Keratinocyte (primary cell): ENCODE data around the gene RTN1. TPM values are rescaled to one million over a fixed set of nuclear protein-coding genes. Genes with fewer than 3 reads are reported as not detected.

Experiments
- DNase-seq: peaks from one replicate; pipeline ENCODE4 v3.0.0-alpha.2; 2011; ENCODE audit warnings: low read depth, missing footprints, low spot score
- FAIRE-seq: peaks from 2 replicates; lab custom pipeline; 2011; peaks lifted over from hg19 to GRCh38; lab: Jason Lieb, UNC
- H2AFZ ChIP-seq: 2 replicates; pipeline ENCODE4 v1.6.0; 2012; ENCODE audit warnings: low read length, control low read depth, inconsistent platforms; ENCODE audit not compliant: control insufficient read depth
- H3K27ac ChIP-seq: 2 replicates; pipeline ENCODE4 v1.5.1; 2011; ENCODE audit warnings: low read length; ENCODE audit not compliant: control insufficient read depth, insufficient read depth
- H3K27me3 ChIP-seq: 3 replicates; pipeline ENCODE4 v1.6.0; 2011; ENCODE audit warnings: low read length; ENCODE audit not compliant: control insufficient read depth, insufficient read depth; ENCODE audit errors: extremely low read depth
- H3K36me3 ChIP-seq, 2 experiments: 2 replicates in 1 of 2; 3 replicates in 1 of 2; pipeline ENCODE4 v1.5.1; 2011; ENCODE audit warnings: low read length in 2 of 2, mild to moderate bottlenecking in 1 of 2; ENCODE audit not compliant: control insufficient read depth in 2 of 2, insufficient read depth in 2 of 2; ENCODE audit errors: extremely low read depth in 1 of 2
- H3K4me1 ChIP-seq: 3 replicates; pipeline ENCODE4 v1.5.1; 2011; ENCODE audit warnings: low read length; ENCODE audit not compliant: control insufficient read depth, insufficient read depth; ENCODE audit errors: extremely low read depth
- H3K4me2 ChIP-seq: 3 replicates; pipeline ENCODE4 v1.6.0; 2011; ENCODE audit warnings: low read depth, low read length; ENCODE audit not compliant: control insufficient read depth, insufficient read depth; ENCODE audit errors: extremely low read depth
- H3K4me3 ChIP-seq, 3 experiments: fragments of 200-600 bp in 1 of 3; sonication (generic) in 1 of 3; 2 replicates in 2 of 3; 3 replicates in 1 of 3; pipeline ENCODE4 v1.5.1; 2011 to 2016; ENCODE audit warnings: low read length in 3 of 3, mild to moderate bottlenecking in 3 of 3, control low read depth in 2 of 3, inconsistent platforms in 1 of 3, low read depth in 1 of 3, mixed read lengths in 1 of 3, mixed run types in 1 of 3, moderate library complexity in 1 of 3; ENCODE audit not compliant: control insufficient read depth in 2 of 3, insufficient read depth in 2 of 3; ENCODE audit errors: extremely low read depth in 1 of 3
- H3K79me2 ChIP-seq: 2 replicates; pipeline ENCODE4 v1.6.0; 2012; ENCODE audit warnings: low read length; ENCODE audit not compliant: control insufficient read depth, insufficient read depth
- H3K9ac ChIP-seq: 3 replicates; pipeline ENCODE4 v1.6.0; 2011; ENCODE audit warnings: low read length; ENCODE audit not compliant: control insufficient read depth, insufficient read depth; ENCODE audit errors: extremely low read depth
- H3K9me1 ChIP-seq: 3 replicates; pipeline ENCODE4 v1.6.0; 2011; ENCODE audit warnings: low read length; ENCODE audit not compliant: control insufficient read depth, insufficient read depth; ENCODE audit errors: extremely low read depth
- H3K9me3 ChIP-seq: 2 replicates; pipeline ENCODE4 v1.5.1; 2012; ENCODE audit warnings: low read depth, low read length; ENCODE audit not compliant: control insufficient read depth
- H4K20me1 ChIP-seq: 3 replicates; pipeline ENCODE4 v1.6.0; 2011; ENCODE audit warnings: low read length; ENCODE audit not compliant: control insufficient read depth, insufficient read depth; ENCODE audit errors: extremely low read depth
- EZH2 ChIP-seq: IDR thresholded peaks from one replicate; pipeline ENCODE4 v1.6.1; 2012; ENCODE audit warnings: inconsistent platforms, mild to moderate bottlenecking, low read length, moderate library complexity
- dilution Hi-C: fragments of 300-500 bp; cut with MboI; formaldehyde crosslinking; loops from one replicate; pipeline ENCODE4 v1.7.0; 2020; ENCODE audit warnings: low sequenced_read_pairs; ENCODE audit not compliant: extremely low pct_ligation_motif_present
- polyA plus RNA-seq, 5 experiments: library from polyadenylated mRNA; depleted of rRNA in 3 of 5; stranded (reverse) in 3 of 5; stranded (forward) in 1 of 5; unstranded in 1 of 5; fragments of >200 nt; gene quantifications; 1 replicate in 1 of 5; 2 replicates in 3 of 5; 3 replicates in 1 of 5; pipeline versions ENCODE4 v1.2.1 to v1.2.3, GENCODE V29; 2011 to 2012; ENCODE audit warnings: missing spikeins in 2 of 5, low read depth in 1 of 5, low replicate concordance in 1 of 5
- TF ChIP-seq, protein P1 (sequence below), 3 experiments: IDR thresholded peaks in 1 of 3; conservative IDR thresholded peaks in 1 of 3; optimal IDR thresholded peaks in 1 of 3; 2 replicates in 2 of 3; 3 replicates in 1 of 3; pipeline versions ENCODE3 to v1.5.1; 2011; ENCODE audit warnings: low read length in 3 of 3, mild to moderate bottlenecking in 3 of 3, moderate library complexity in 2 of 3, control low read depth in 1 of 3, inconsistent platforms in 1 of 3; ENCODE audit not compliant: insufficient read depth in 2 of 3; ENCODE audit errors: extremely low read depth in 1 of 3

RTN1 gene
- polyA plus RNA-seq, 1 donor (not counting 4 experiments of a cell fraction or from before 2014, with no cell fraction given): 0.05 TPM

DNA sequence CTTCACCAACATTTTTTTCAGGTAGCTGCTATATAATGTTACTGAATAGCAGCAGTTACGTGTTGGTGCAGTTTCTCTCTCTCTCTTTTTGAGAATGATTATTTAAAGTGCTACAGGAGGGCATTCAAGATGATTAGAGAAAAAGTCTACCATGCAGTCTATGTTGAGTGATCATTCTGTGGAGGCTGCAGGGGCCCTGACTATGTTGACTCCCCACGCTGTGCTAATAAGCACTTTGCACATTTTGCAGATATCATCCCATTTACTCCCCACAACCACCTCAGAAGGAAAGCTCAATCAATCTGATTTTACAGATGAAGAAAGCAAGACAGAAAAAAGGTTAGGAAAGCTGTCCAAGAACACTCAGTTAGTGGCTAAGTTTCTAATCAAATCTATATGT, 87.8 kb downstream of the RTN1 start:
- no peaks in the 10 kb centered on the region for H4K20me1 ChIP-seq
- no peak overlapping the region for H2AFZ ChIP-seq
- no peaks in the 10 kb centered on the region for H3K79me2 ChIP-seq
- dilution Hi-C loops: no loop called here
- no peaks in the 10 kb centered on the region for H3K9me3 ChIP-seq
- H3K36me3 ChIP-seq: no peaks in the 10 kb centered on the region
- H3K4me1 ChIP-seq: no peaks in the 10 kb centered on the region
- no peak overlapping the region for H3K4me2 ChIP-seq
- H3K9ac ChIP-seq: no peak overlapping the region
- H3K27ac ChIP-seq: no peak overlapping the region
- TF ChIP-seq, protein P1, sequence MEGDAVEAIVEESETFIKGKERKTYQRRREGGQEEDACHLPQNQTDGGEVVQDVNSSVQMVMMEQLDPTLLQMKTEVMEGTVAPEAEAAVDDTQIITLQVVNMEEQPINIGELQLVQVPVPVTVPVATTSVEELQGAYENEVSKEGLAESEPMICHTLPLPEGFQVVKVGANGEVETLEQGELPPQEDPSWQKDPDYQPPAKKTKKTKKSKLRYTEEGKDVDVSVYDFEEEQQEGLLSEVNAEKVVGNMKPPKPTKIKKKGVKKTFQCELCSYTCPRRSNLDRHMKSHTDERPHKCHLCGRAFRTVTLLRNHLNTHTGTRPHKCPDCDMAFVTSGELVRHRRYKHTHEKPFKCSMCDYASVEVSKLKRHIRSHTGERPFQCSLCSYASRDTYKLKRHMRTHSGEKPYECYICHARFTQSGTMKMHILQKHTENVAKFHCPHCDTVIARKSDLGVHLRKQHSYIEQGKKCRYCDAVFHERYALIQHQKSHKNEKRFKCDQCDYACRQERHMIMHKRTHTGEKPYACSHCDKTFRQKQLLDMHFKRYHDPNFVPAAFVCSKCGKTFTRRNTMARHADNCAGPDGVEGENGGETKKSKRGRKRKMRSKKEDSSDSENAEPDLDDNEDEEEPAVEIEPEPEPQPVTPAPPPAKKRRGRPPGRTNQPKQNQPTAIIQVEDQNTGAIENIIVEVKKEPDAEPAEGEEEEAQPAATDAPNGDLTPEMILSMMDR (optimal IDR thresholded peaks at IDR 0.05 in 1 of 3, IDR thresholded peaks at IDR 0.05 in 1 of 3, conservative IDR thresholded peaks at IDR 0.05 in 1 of 3; ENCODE audit: extremely low read depth in 1 of 3, insufficient read depth in 2 of 3, low read length in 3 of 3): no peak
- TF ChIP-seq EZH2: no peak
- H3K9me1 ChIP-seq: no peaks in the 10 kb centered on the region
- FAIRE-seq (no peak), DNase-seq (no peak)
- H3K4me3 ChIP-seq: no peak overlapping the region
- no peaks in the 10 kb centered on the region for H3K27me3 ChIP-seq

DNA sequence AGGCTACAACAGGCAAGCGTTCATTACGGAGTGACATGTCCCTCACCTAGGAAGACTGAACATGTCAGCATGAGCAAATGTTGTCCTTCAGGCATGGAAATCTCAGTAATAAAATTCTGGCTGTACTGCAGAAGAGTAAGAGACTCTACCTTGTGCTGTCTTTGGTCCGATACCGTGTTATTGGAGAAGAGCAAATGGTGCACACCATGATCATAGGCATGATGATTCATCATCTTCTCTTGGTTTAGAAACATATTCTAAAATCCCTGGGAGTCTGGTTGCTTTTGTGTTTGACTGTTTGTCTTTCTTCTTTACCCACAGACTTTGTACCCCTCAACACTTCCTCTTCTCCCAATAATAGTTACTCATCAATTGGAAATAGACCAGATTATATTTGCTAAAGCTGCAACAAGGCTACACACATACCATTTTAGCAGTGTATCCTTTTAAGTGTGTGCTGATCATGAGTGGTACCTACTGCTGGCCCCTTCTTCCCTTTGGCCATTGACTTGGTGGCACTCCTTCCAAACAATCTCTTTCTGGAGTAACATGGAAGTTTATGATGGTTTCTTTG, 93.5 kb downstream of the RTN1 start:
- H3K9me3 ChIP-seq: no peaks in the 10 kb centered on the region
- H4K20me1 ChIP-seq: no peaks in the 10 kb centered on the region
- no peaks in the 10 kb centered on the region for H3K4me1 ChIP-seq
- H3K9me1 ChIP-seq: no peaks in the 10 kb centered on the region
- H3K36me3 ChIP-seq: no peaks in the 10 kb centered on the region
- no peak for DNase-seq
- no peaks in the 10 kb centered on the region for H3K79me2 ChIP-seq
- H3K27me3 ChIP-seq: no peaks in the 10 kb centered on the region
- dilution Hi-C loops: no loop called here
- no peak overlapping the region for H2AFZ ChIP-seq
- no peak for TF ChIP-seq EZH2
- TF ChIP-seq, protein P1 (optimal IDR thresholded peaks at IDR 0.05 in 1 of 3, IDR thresholded peaks at IDR 0.05 in 1 of 3, conservative IDR thresholded peaks at IDR 0.05 in 1 of 3; ENCODE audit: extremely low read depth in 1 of 3, insufficient read depth in 2 of 3, low read length in 3 of 3): no peak
- no peak overlapping the region for H3K4me3 ChIP-seq
- no peak overlapping the region for H3K4me2 ChIP-seq
- no peak overlapping the region for H3K9ac ChIP-seq
- no peak for FAIRE-seq
- no peak overlapping the region for H3K27ac ChIP-seq
